WERI-Rb-1 (cell line): ENCODE measurements around the gene PRPF8.

Source experiments
- DNase-seq: peaks from one replicate; pipeline ENCODE4 v3.0.0-alpha.2; 2020
- H3K27ac ChIP-seq: fragments of 250-450 bp; sonication (Bioruptor Pico); 2 replicates; pipeline ENCODE4 v1.5.1; 2020; ENCODE audit warnings: mild to moderate bottlenecking, moderate library complexity
- H3K27me3 ChIP-seq: fragments of 250-450 bp; sonication (Bioruptor Pico); 2 replicates; pipeline ENCODE4 v1.5.1; 2021; ENCODE audit warnings: mild to moderate bottlenecking, low read depth, moderate library complexity; ENCODE audit not compliant: insufficient read depth, severe bottlenecking
- H3K36me3 ChIP-seq: fragments of 250-450 bp; sonication (Bioruptor Pico); 2 replicates; pipeline ENCODE4 v1.5.1; 2020; ENCODE audit warnings: mild to moderate bottlenecking, moderate library complexity
- H3K4me3 ChIP-seq: 2 replicates; pipeline ENCODE4 v1.5.1; 2011; ENCODE audit warnings: low read depth, mild to moderate bottlenecking, control low read depth, low read length
- H3K9me3 ChIP-seq: fragments of 250-450 bp; sonication (Bioruptor Pico); 2 replicates; pipeline ENCODE4 v1.5.1; 2021; ENCODE audit warnings: mild to moderate bottlenecking, moderate library complexity; ENCODE audit not compliant: severe bottlenecking
- CTCF ChIP-seq: IDR thresholded peaks from 2 replicates; pipeline ENCODE4 v1.5.1; 2011; ENCODE audit warnings: low read depth, mild to moderate bottlenecking, control low read depth, inconsistent platforms, low read length

PRPF8 gene

GRCh38 chr17:1648963-1649843 is 35.5 kb downstream of the PRPF8 start:
- Histone ChIP-seq H3K4me3 (peak overlapping the region; percentile 54), H3K9me3 (no peaks in the 10 kb centered on the region), H3K36me3 (peaks cover 48% of the 10 kb centered on the region), H3K27me3 (no peaks in the 10 kb centered on the region), H3K27ac (peak overlapping the region; percentile 75)
- TF ChIP-seq CTCF = peak; percentile 89
- peak; percentile 76 for DNase-seq

GRCh38 chr17:1648173-1648962 is 36.3 kb downstream of the PRPF8 start:
- no peaks in the 10 kb centered on the region for H3K9me3 ChIP-seq
- peaks cover 39% of the 10 kb centered on the region for H3K36me3 ChIP-seq
- H3K27ac ChIP-seq = peak overlapping the region; percentile 66
- H3K27me3 ChIP-seq = no peaks in the 10 kb centered on the region
- peak; percentile 93 for DNase-seq
- H3K4me3 ChIP-seq = peak overlapping the region; percentile 44
- TF ChIP-seq CTCF = peak; percentile 32; the same call in 1 of the 2 replicates

GRCh38 chr17:1647802-1648171 is 36.9 kb downstream of the PRPF8 start:
- Histone ChIP-seq H3K27ac (no peak overlapping the region), H3K27me3 (no peaks in the 10 kb centered on the region), H3K4me3 (no peak overlapping the region), H3K9me3 (no peaks in the 10 kb centered on the region), H3K36me3 (peaks cover 34% of the 10 kb centered on the region)
- TF ChIP-seq CTCF = no peak
- DNase-seq = no peak

GRCh38 chr17:1646199-1646875 is 38.3 kb downstream of the PRPF8 start:
- no peak for TF ChIP-seq CTCF
- Histone ChIP-seq H3K27ac (peak overlapping the region; percentile 79), H3K4me3 (no peak overlapping the region), H3K27me3 (no peaks in the 10 kb centered on the region), H3K36me3 (peaks cover 21% of the 10 kb centered on the region), H3K9me3 (no peaks in the 10 kb centered on the region)
- DNase-seq = no peak

GRCh38 chr17:1645207-1646171 is 39.2 kb downstream of the PRPF8 start, which contains the start of gene SCARF1:
Gene SCARF1, minus strand, starts transcription at chr17:1645732. Its CDS starts 35 bp downstream, at chr17:1645697.
- H3K36me3 ChIP-seq = peaks cover 13% of the 10 kb centered on the region
- 0 out of 2 replicates have a peak, but pooled peaks have one; percentile 5 for TF ChIP-seq CTCF
- H3K27me3 ChIP-seq = no peaks in the 10 kb centered on the region
- H3K9me3 ChIP-seq = no peaks in the 10 kb centered on the region
- H3K27ac ChIP-seq = peak within 1 kb of the TSS; percentile 79
- DNase-seq = peak; percentile 68
- peak within 1 kb of the TSS; percentile 29 for H3K4me3 ChIP-seq
